Fibroblast of lung (primary cell): Measurements from ENCODE around the gene CCDC47.

ENCODE experiments used
- EZH2 ChIP-seq: IDR thresholded peaks from 2 replicates; pipeline ENCODE4 v1.5.1; 2012; ENCODE audit warnings: low read length, control low read depth, mild to moderate bottlenecking; ENCODE audit errors: missing control alignments
- TF ChIP-seq, protein P1 (sequence below), 2 donors: IDR thresholded peaks in 1 of 2; conservative IDR thresholded peaks in 1 of 2; 1 replicate in 1 of 2; 2 replicates in 1 of 2; pipeline ENCODE4 v1.5.1; 2011 to 2012; ENCODE audit warnings: low read length in 2 of 2, control low read depth in 1 of 2, inconsistent platforms in 1 of 2, low read depth in 1 of 2, mild to moderate bottlenecking in 1 of 2

DNA sequence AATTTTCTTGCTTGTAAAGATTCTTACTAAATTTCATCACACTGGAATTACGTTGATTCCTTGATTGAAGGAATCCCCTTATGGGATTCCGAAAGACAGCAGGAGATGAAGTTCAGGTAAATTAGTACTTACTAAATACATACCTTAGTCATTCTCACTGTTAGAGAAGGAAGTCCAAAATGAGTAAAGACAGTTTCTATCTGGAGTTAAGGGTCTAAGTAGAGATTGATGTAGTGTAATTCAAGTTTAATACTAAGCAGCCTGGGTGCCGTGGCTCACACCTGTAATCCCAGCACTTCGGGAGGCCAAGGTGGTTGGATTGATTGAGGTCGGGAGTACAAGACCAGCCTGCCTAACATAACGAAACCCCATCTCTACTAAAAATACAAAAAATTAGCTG is 10.1 kb upstream of the CCDC47 start:
- TF ChIP-seq, protein P1, sequence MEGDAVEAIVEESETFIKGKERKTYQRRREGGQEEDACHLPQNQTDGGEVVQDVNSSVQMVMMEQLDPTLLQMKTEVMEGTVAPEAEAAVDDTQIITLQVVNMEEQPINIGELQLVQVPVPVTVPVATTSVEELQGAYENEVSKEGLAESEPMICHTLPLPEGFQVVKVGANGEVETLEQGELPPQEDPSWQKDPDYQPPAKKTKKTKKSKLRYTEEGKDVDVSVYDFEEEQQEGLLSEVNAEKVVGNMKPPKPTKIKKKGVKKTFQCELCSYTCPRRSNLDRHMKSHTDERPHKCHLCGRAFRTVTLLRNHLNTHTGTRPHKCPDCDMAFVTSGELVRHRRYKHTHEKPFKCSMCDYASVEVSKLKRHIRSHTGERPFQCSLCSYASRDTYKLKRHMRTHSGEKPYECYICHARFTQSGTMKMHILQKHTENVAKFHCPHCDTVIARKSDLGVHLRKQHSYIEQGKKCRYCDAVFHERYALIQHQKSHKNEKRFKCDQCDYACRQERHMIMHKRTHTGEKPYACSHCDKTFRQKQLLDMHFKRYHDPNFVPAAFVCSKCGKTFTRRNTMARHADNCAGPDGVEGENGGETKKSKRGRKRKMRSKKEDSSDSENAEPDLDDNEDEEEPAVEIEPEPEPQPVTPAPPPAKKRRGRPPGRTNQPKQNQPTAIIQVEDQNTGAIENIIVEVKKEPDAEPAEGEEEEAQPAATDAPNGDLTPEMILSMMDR (conservative IDR thresholded peaks at IDR 0.05 in 1 of 2, IDR thresholded peaks at IDR 0.05 in 1 of 2; ENCODE audit: low read depth in 1 of 2, low read length in 2 of 2), result no peak
- TF ChIP-seq EZH2, result no peak
